NCI-H82 (cell line): Measurements from ENCODE around the gene VKORC1L1.
"Not testable (repeated sequence)": the region's sequence is repeated elsewhere in the genome, so short reads cannot be mapped to it uniquely, and the experiment has no call there.

ENCODE experiments used
- DNase-seq: peaks from one replicate; lab custom pipeline; 2025; lab: John Stamatoyannopoulos, UW

VKORC1L1 gene

GRCh38 chr7:65938336-65938895 is 65.5 kb downstream of the VKORC1L1 start:
- no peak for DNase-seq

GRCh38 chr7:65945787-65946186 is 72.9 kb downstream of the VKORC1L1 start:
- not testable (repeated sequence) for DNase-seq

GRCh38 chr7:65946904-65947303 is 74.0 kb downstream of the VKORC1L1 start:
- no peak for DNase-seq

GRCh38 chr7:65951837-65952578 is 79.1 kb downstream of the VKORC1L1 start:
- no peak for DNase-seq

GRCh38 chr7:65953001-65953720 is 80.3 kb downstream of the VKORC1L1 start:
- no peak for DNase-seq

- no peak for DNase-seq
Observed at GRCh38 chr7:65953890-65954450, 81.1 kb downstream of the VKORC1L1 start.

GRCh38 chr7:65955718-65956117 is 82.8 kb downstream of the VKORC1L1 start:
- DNase-seq: no peak

GRCh38 chr7:65960351-65961074 is 87.6 kb downstream of the VKORC1L1 start:
- DNase-seq: no peak

GRCh38 chr7:65962033-65962432 is 89.2 kb downstream of the VKORC1L1 start:
- DNase-seq: no peak

GRCh38 chr7:65964671-65965070 is 91.8 kb downstream of the VKORC1L1 start:
- DNase-seq: not testable (repeated sequence)

GRCh38 chr7:65966146-65966545 is 93.3 kb downstream of the VKORC1L1 start:
- no peak for DNase-seq

- DNase-seq: no peak
Observed at GRCh38 chr7:65967361-65968155, 94.7 kb downstream of the VKORC1L1 start.

- DNase-seq: no peak
Observed at GRCh38 chr7:65968256-65969185, 95.6 kb downstream of the VKORC1L1 start.

- no peak for DNase-seq
Observed at GRCh38 chr7:65971021-65971420, 98.1 kb downstream of the VKORC1L1 start.

GRCh38 chr7:65972976-65973375 is 100.1 kb downstream of the VKORC1L1 start:
- DNase-seq: no peak

- DNase-seq: no peak
Observed at GRCh38 chr7:65974191-65974801, 101.4 kb downstream of the VKORC1L1 start.

- no peak for DNase-seq
Observed at GRCh38 chr7:65974876-65975275, 102.0 kb downstream of the VKORC1L1 start.

- DNase-seq: no peak
Observed at GRCh38 chr7:65975814-65976445, 103.1 kb downstream of the VKORC1L1 start.

GRCh38 chr7:65976659-65977196 is 103.9 kb downstream of the VKORC1L1 start:
- no peak for DNase-seq
